ENCODE data around the gene NCOA3. TPM values are rescaled to one million over a fixed set of nuclear protein-coding genes. Genes with fewer than 3 reads are reported as not detected.

NCOA3 gene
- polyA plus RNA-seq, 3 donors: 13.5 to 21.8 (median 21.3) TPM

DNA sequence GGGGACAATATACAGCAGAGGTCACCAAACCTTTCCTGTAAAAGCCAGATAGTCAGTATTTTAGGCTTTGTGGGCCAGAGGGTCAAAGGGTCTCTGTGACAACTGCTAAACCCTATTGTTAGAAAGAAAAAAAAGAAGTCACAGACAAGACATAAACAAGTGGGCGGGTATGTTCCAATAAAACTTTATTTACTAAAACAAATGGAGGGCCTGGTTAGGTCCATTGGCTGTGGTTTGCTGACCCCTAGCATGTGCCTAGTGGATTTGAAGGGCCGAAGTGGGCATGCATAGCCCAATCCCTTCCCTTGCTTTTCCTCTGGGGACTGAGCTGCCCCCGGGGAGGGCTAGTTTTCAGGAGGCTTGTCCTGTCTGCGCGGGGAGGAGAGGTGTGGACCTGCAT lies 204.7 kb downstream of the NCOA3 start:
- Mint-ChIP-seq H3K36me3 (peaks cover 77 to 84% of the 10 kb centered on the region in 2 donors), H3K27ac (no peak overlapping the region), H3K4me3 (no peak overlapping the region), H3K9me3 (no peaks in the 10 kb centered on the region), H3K4me1 (peaks cover 11% of the 10 kb centered on the region), H3K27me3 (ENCODE audit: low read depth in 3 of 3) (peaks cover 0 to 3% (median 2%) of the 10 kb centered on the region in 3 donors)
- Histone ChIP-seq H3K9ac (ENCODE audit: insufficient read depth, low read length, poor library complexity, severe bottlenecking) (no peak overlapping the region), H3K79me2 (ENCODE audit: insufficient read depth, low read length) (no peaks in the 10 kb centered on the region), H2AFZ (ENCODE audit: insufficient read depth, low read depth, low read length, poor library complexity, severe bottlenecking) (no peak overlapping the region), H3K4me1 (ENCODE audit: control insufficient read depth in 1 of 2, insufficient read depth in 2 of 2, low read length in 2 of 2) (peaks cover 3 to 10% of the 10 kb centered on the region in 2 donors), H3K9me3 (replicated peaks in 1 of 2; ENCODE audit: control insufficient read depth in 1 of 2, insufficient read depth in 1 of 2, low read length in 2 of 2) (no peaks in the 10 kb centered on the region), H4K20me1 (ENCODE audit: insufficient read depth, low read length) (peaks cover 100% of the 10 kb centered on the region), H3K27me3 (ENCODE audit: control insufficient read depth in 2 of 2, insufficient read depth in 2 of 2, low read length in 2 of 2) (no peaks in the 10 kb centered on the region), H3K4me2 (replicated peaks; ENCODE audit: extremely low read depth, low read length, poor library complexity, severe bottlenecking) (no peak overlapping the region), H3K27ac (ENCODE audit: low read depth in 1 of 2, low read length in 2 of 2) (no peak overlapping the region), H3K4me3 (replicated peaks in 1 of 3; ENCODE audit: low read depth in 2 of 3, low read length in 3 of 3) (no peak overlapping the region), H3K36me3 (replicated peaks in 1 of 2; ENCODE audit: control insufficient read depth in 1 of 2, insufficient read depth in 2 of 2, low read length in 2 of 2) (peaks cover 30 to 83% of the 10 kb centered on the region in 2 donors)
- 75% methylated on average over 1 of the region's 5 CpGs for WGBS (ENCODE audit: insufficient coverage)
- DNase-seq: no peak
- intact Hi-C loops (cut with micrococcal nuclease): no loop called here
- TF ChIP-seq, protein P1, sequence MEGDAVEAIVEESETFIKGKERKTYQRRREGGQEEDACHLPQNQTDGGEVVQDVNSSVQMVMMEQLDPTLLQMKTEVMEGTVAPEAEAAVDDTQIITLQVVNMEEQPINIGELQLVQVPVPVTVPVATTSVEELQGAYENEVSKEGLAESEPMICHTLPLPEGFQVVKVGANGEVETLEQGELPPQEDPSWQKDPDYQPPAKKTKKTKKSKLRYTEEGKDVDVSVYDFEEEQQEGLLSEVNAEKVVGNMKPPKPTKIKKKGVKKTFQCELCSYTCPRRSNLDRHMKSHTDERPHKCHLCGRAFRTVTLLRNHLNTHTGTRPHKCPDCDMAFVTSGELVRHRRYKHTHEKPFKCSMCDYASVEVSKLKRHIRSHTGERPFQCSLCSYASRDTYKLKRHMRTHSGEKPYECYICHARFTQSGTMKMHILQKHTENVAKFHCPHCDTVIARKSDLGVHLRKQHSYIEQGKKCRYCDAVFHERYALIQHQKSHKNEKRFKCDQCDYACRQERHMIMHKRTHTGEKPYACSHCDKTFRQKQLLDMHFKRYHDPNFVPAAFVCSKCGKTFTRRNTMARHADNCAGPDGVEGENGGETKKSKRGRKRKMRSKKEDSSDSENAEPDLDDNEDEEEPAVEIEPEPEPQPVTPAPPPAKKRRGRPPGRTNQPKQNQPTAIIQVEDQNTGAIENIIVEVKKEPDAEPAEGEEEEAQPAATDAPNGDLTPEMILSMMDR (IDR thresholded peaks at IDR 0.05): no peak

Small RNA genes within 50 kb of the gene (small RNA-seq; reads per million reads assigned to genes)
- gene RNU6-497P (ENCODE audit: insufficient read length, low read depth) (not detected), gene RNU6-563P (ENCODE audit: insufficient read length, low read depth) (not detected)

Other genes with a start within 250 kb of the NCOA3 start
- 10 to 100 TPM in 1 of 3 donors, 1 to 10 TPM in 2; 1.4 to 13.8 (median 5.8) TPM for gene ZMYND8, start 145.2 kb upstream of the NCOA3 start, polyA plus RNA-seq

All from CD14-positive monocyte (primary cell).